Fibroblast of mammary gland (primary cell): ENCODE measurements around the gene TYRO3.
"Not testable (repeated sequence)": the region's sequence is repeated elsewhere in the genome, so short reads cannot be mapped to it uniquely, and the experiment has no call there.

ENCODE experiments used
- DNase-seq: peaks from one replicate; pipeline ENCODE4 v3.0.0-alpha.2; 2010; ENCODE audit warnings: low read depth
- H3K4me3 ChIP-seq: 2 replicates; pipeline ENCODE4 v1.5.1; 2011; ENCODE audit warnings: low read depth, mild to moderate bottlenecking, low read length, moderate library complexity; ENCODE audit not compliant: control insufficient read depth
- TF ChIP-seq, protein P1 (sequence below): conservative IDR thresholded peaks from 2 replicates; pipeline ENCODE4 v1.5.1; 2011; ENCODE audit warnings: low read depth, low read length, inconsistent platforms; ENCODE audit not compliant: control insufficient read depth, insufficient read depth

The TYRO3 gene

DNA sequence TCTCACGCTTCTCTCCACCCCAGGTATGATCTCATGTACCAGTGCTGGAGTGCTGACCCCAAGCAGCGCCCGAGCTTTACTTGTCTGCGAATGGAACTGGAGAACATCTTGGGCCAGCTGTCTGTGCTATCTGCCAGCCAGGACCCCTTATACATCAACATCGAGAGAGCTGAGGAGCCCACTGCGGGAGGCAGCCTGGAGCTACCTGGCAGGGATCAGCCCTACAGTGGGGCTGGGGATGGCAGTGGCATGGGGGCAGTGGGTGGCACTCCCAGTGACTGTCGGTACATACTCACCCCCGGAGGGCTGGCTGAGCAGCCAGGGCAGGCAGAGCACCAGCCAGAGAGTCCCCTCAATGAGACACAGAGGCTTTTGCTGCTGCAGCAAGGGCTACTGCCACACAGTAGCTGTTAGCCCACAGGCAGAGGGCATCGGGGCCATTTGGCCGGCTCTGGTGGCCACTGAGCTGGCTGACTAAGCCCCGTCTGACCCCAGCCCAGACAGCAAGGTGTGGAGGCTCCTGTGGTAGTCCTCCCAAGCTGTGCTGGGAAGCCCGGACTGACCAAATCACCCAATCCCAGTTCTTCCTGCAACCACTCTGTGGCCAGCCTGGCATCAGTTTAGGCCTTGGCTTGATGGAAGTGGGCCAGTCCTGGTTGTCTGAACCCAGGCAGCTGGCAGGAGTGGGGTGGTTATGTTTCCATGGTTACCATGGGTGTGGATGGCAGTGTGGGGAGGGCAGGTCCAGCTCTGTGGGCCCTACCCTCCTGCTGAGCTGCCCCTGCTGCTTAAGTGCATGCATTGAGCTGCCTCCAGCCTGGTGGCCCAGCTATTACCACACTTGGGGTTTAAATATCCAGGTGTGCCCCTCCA lies 19.1 kb downstream of the TYRO3 start:
- H3K4me3 ChIP-seq, result no peak overlapping the region
- DNase-seq, result no peak
- TF ChIP-seq, protein P1, sequence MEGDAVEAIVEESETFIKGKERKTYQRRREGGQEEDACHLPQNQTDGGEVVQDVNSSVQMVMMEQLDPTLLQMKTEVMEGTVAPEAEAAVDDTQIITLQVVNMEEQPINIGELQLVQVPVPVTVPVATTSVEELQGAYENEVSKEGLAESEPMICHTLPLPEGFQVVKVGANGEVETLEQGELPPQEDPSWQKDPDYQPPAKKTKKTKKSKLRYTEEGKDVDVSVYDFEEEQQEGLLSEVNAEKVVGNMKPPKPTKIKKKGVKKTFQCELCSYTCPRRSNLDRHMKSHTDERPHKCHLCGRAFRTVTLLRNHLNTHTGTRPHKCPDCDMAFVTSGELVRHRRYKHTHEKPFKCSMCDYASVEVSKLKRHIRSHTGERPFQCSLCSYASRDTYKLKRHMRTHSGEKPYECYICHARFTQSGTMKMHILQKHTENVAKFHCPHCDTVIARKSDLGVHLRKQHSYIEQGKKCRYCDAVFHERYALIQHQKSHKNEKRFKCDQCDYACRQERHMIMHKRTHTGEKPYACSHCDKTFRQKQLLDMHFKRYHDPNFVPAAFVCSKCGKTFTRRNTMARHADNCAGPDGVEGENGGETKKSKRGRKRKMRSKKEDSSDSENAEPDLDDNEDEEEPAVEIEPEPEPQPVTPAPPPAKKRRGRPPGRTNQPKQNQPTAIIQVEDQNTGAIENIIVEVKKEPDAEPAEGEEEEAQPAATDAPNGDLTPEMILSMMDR, result no peak

DNA sequence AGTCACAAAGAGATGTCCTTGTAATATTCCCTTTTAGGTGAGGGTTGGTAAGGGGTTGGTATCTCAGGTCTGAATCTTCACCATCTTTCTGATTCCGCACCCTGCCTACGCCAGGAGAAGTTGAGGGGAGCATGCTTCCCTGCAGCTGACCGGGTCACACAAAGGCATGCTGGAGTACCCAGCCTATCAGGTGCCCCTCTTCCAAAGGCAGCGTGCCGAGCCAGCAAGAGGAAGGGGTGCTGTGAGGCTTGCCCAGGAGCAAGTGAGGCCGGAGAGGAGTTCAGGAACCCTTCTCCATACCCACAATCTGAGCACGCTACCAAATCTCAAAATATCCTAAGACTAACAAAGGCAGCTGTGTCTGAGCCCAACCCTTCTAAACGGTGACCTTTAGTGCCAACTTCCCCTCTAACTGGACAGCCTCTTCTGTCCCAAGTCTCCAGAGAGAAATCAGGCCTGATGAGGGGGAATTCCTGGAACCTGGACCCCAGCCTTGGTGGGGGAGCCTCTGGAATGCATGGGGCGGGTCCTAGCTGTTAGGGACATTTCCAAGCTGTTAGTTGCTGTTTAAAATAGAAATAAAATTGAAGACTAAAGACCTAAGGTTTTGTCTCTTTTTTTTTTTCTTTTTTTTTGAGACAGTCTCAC lies 19.8 kb downstream of the TYRO3 start:
- no peak overlapping the region for H3K4me3 ChIP-seq
- TF ChIP-seq, protein P1, result no peak
- no peak for DNase-seq

DNA sequence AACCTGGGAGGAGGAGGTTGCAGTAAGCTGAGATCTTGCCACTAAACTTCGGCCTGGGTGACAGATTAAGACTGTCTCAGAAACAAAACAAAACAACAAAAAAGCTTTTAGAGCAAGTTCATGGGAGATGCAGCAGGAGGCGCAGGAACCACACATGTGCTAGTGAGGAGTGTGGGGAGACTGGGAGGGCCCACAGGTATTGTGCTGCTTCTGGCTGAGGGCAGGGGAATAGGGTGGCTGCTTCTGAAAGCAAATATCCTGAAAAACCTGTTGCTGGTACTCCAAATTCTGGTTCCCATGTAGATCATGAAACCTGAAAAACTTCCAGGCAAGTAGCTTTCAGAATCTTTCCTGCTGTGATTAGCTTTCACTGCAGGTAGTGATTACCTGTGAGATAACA lies 22.1 kb downstream of the TYRO3 start:
- no peak overlapping the region for H3K4me3 ChIP-seq
- no peak for DNase-seq
- TF ChIP-seq, protein P1, result peak; percentile 29

DNA sequence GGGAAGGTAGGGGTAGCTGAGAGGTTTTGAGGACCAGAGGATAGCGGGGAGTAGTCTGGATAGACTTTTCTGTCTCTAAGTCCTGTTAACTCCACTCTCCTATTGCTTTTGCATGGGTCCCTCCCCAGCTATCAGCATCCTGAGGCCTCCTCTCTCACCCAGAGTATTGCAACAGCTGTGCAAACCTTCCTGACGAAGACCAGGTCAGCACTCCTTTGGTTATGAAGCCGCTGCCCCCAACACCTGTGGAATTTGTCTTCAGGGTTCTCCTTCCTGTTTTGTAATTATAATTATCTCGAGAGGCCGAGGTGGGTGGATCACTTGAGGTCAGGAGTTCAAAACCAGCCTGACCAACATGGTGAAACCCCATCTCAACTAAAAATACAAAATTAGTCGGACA lies 24.8 kb downstream of the TYRO3 start:
- DNase-seq, result no peak
- TF ChIP-seq, protein P1, result no peak
- no peak overlapping the region for H3K4me3 ChIP-seq

DNA sequence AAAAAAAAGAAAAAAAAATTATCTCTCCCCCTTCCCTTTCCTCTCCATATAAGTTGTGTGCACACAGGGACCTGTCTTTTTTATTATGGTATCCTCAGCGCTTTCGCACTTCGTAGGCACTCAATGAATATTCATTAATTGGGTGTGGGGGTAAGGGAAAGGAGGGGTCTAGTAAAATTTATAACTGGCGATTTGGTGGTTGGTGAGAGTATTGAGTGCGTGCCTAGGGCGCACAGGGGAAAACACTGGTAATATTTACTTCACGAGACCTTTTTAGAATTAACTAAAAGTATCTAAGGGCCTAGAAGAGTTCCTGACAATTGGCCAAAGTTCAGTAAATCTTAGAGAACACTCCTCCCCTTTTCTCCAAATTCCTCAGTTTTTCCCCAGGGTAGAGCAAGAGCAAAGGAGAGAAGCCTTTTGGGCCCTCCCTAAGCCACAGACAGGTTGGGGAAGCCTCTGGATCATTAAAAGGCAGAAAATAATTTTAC lies 25.7 kb downstream of the TYRO3 start:
- H3K4me3 ChIP-seq, result peak overlapping the region; percentile 19
- DNase-seq, result no peak
- TF ChIP-seq, protein P1, result no peak

DNA sequence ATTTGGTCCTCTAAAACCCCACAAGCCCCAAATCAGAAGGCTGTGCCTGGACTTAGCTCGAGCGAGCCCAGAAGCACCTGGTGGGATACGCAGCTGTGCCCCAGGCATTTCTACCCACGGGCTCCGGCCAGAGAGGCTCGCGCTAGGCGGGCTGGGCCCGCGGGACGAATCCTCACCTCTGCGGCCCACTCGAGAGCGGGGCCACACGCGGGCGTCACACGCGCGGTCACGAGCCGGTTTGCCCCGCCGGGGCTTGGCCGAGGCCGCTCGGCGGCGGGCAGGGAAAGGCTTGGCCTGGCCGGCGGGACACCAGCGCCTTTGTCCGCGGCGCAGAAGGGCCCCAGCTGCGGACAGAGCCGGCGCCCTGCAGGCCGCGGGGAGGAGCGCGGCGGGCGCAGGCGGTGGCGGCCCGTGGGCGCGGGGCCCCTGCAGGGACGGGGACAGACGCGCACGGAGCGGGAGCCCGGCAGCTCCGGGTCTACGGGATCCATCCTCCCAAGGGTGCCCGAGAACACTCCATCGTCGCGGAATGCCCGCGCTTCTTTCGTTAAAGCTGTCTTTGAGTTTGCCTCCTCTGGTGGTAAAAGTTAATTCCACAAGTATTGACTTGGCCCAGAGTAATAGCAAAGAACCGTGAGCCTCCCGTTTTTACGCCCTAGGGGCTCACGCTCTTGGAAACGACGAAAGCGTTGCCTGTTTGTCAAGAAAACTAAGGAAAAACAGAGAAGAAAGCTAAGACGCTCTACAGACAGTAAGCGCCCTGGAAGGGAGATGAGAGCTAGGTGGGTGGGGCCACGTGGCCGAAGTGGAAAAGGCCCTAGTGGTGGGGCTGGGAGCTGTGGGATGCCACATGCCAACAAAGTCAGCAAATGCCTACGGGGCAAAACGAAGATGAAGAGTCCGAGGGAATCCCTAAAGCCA lies 26.4 kb downstream of the TYRO3 start:
- peak overlapping the region; percentile 40 for H3K4me3 ChIP-seq
- peak; percentile 59 for DNase-seq
- TF ChIP-seq, protein P1, result no peak

DNA sequence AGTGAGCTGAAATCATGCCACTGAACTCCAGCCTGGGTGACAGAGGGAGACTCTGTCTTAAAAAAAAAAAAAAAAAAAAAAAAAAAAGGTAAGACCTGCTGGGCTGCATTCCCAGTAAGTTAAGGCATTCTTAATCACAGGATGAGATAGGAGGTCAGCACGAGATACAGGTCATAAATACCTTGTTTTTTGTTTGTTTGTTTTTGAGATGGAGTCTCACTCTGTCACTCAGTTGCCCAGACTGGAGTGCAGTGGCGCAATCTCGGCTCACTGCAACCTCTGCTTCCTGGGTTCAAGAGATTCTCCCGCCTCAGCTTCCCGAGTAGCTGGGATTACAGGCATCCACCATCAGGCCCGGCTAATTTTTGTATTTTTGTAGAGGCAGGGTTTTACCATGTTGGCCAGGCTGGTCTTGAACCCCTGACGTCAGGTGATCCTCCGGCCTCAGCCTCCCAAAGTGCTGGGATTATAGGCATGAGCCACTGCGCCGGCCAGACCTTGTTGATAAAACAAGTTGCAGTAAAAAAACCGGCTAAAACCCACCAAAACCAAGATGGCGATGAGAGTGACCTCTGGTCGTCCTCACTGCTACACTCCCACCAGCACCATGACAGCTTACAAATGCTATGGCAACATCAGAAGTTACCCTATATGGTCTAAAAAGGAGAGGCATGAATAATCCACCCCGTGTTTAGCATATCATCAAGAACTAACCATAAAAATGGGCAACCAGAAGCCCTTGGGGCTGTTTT lies 27.7 kb downstream of the TYRO3 start:
- DNase-seq, H3K4me3 ChIP-seq: not testable (repeated sequence)

DNA sequence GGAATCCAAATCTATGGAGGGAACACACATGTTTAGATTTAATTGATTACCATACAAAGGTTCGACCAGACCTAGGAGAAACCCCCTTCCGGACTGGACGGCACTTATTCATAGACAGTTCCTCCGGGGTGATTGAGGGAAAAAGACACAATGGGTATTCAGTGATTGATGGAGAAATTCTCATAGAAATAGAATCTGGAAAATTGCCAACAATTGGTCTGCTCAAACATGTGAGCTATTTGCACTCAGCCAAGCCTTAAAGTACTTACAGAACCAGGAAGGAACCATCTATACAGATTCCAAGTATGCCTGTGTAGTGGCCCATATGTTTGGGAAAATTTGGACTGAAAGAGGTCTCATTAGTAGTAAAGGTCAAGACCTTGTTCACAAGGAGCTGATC lies 30.0 kb downstream of the TYRO3 start:
- not testable (repeated sequence) for DNase-seq, H3K4me3 ChIP-seq

DNA sequence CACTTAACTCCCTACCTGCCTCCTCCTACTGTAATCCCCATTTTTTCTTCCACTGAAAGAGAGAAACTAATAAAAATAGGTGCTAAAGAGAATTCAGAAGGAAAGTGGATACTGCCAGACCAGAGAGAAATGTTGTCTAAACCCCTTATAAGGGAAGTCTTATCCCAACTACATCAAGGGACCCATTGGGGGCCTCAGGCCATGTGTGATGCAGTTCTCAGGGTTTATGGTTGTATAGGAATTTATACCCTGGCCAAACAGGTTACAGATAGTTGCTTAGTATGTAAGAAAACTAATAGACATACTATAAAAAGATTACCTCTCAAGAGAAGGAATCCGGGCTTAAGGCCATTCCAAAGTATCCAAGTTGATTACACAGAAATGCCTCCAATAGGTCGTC lies 30.6 kb downstream of the TYRO3 start:
- H3K4me3 ChIP-seq, DNase-seq: not testable (repeated sequence)
